GM12801 (cell line): ENCODE data around the gene LGMN.

Experiments used
- CTCF ChIP-seq: IDR thresholded peaks from one replicate; pipeline ENCODE4 v1.5.1; 2011; ENCODE audit warnings: control low read depth; ENCODE audit not compliant: insufficient read length; ENCODE audit errors: extremely low read depth

LGMN gene

GRCh38 chr14:92676403-92677086 is 71.9 kb downstream of the LGMN start:
- TF ChIP-seq CTCF, result no peak

GRCh38 chr14:92675976-92676375 is 72.5 kb downstream of the LGMN start:
- TF ChIP-seq CTCF, result no peak

GRCh38 chr14:92675421-92675820 is 73.0 kb downstream of the LGMN start:
- no peak for TF ChIP-seq CTCF

- no peak for TF ChIP-seq CTCF
Measured at GRCh38 chr14:92673601-92674150, 74.8 kb downstream of the LGMN start.

GRCh38 chr14:92670643-92671366 is 77.6 kb downstream of the LGMN start:
- TF ChIP-seq CTCF, result no peak

- TF ChIP-seq CTCF, result no peak
Measured at GRCh38 chr14:92670160-92670559, 78.3 kb downstream of the LGMN start.

- TF ChIP-seq CTCF, result no peak
Measured at GRCh38 chr14:92668276-92668973, 80.0 kb downstream of the LGMN start.
